ENCODE results near the gene LRRC3C. TPM values are rescaled to one million over a fixed set of nuclear protein-coding genes. Genes with fewer than 3 reads are reported as not detected.
A peak's percentile ranks its signal among the peaks of the same experiment; 100 is the strongest.

LRRC3C gene
- total and polyA plus RNA-seq, 2 experiments from 2014 or later, result 0.57 TPM; not detected in 1

GRCh38 chr17:39928858-39929645 is 1.5 kb downstream of the LRRC3C start:
- TF ChIP-seq, protein P1, sequence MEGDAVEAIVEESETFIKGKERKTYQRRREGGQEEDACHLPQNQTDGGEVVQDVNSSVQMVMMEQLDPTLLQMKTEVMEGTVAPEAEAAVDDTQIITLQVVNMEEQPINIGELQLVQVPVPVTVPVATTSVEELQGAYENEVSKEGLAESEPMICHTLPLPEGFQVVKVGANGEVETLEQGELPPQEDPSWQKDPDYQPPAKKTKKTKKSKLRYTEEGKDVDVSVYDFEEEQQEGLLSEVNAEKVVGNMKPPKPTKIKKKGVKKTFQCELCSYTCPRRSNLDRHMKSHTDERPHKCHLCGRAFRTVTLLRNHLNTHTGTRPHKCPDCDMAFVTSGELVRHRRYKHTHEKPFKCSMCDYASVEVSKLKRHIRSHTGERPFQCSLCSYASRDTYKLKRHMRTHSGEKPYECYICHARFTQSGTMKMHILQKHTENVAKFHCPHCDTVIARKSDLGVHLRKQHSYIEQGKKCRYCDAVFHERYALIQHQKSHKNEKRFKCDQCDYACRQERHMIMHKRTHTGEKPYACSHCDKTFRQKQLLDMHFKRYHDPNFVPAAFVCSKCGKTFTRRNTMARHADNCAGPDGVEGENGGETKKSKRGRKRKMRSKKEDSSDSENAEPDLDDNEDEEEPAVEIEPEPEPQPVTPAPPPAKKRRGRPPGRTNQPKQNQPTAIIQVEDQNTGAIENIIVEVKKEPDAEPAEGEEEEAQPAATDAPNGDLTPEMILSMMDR (IDR thresholded peaks at IDR 0.05; ENCODE audit: poor library complexity), result no peak
- H3K4me1 ChIP-seq (ENCODE audit: insufficient read depth), result peaks cover 20% of the 10 kb centered on the region

DNA sequence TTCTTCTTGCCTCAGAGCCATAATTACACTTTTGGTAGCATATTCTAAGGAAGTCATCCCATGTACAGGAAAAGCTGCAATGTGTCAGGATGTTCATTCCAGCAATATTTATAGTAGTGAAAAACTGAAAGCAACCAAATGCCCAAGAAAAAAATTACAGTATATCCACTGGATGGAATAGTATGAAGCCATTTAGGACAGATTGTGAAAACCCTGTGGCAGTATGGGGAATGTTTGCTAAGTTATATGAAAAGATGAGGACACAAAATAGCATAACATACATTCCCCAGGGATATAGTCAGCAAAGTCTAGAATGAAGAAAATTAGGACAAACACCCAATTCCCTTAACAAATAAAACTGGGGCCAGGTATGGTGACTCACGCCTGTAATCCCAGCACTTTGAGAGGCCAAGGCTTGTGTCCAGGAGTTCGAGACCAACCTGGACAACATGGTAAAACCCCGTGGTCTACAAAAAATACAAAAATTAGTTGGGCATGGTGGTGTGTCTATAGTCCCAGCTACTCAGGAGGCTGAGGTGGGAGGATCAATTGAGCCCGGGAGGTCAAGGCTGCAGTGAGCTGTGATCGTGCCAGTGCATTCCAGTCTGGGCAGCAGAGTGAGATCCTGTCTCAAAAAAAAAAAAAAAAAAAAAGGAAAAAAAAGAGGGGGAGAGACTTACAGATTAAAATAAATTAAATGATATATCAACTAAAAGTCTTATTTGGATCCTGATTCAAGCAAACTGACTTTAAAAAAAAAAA is 2.3 kb downstream of the LRRC3C start:
- no peaks in the 10 kb centered on the region for H3K36me3 ChIP-seq (replicated peaks; ENCODE audit: insufficient read depth, low read depth)
- no peak overlapping the region for H3K4me2 ChIP-seq
- peak overlapping the region; percentile 94 for H3K27ac ChIP-seq
- no peaks in the 10 kb centered on the region for H3K9me2 ChIP-seq (replicated peaks; ENCODE audit: insufficient read depth)
- peaks cover 20% of the 10 kb centered on the region for H3K4me1 ChIP-seq (ENCODE audit: insufficient read depth)
- H3K27me3 ChIP-seq, result no peaks in the 10 kb centered on the region
- no peak overlapping the region for H2AFZ ChIP-seq
- WGBS (ENCODE audit: low lambda C conversion rate, missing lambda C conversion rate), result 89% methylated on average over 5 of the region's 5 CpGs
- H3K79me2 ChIP-seq, result peaks cover 21% of the 10 kb centered on the region
- no peak for DNase-seq (ENCODE audit: low spot score)
- H3K4me3 ChIP-seq, result no peak overlapping the region
- H4K20me1 ChIP-seq (ENCODE audit: insufficient read depth, poor library complexity, severe bottlenecking), result peaks cover 15% of the 10 kb centered on the region
- TF ChIP-seq, protein P1 (IDR thresholded peaks at IDR 0.05; ENCODE audit: poor library complexity), result no peak
- TF ChIP-seq EZH2 (IDR thresholded peaks at IDR 0.05; ENCODE audit: borderline replicate concordance) (no peak), EZH2phosphoT487 (IDR thresholded peaks at IDR 0.05; ENCODE audit: low read depth, severe bottlenecking, unreplicated experiment) (no peak)
- H3K9me3 ChIP-seq (ENCODE audit: low read depth), result no peaks in the 10 kb centered on the region

More at GRCh38 chr17:39928858-39929645, 1.5 kb downstream of the LRRC3C start:
- peaks cover 16% of the 10 kb centered on the region for H4K20me1 ChIP-seq (ENCODE audit: insufficient read depth, poor library complexity, severe bottlenecking)
- H3K79me2 ChIP-seq, result peaks cover 28% of the 10 kb centered on the region
- H2AFZ ChIP-seq, result no peak overlapping the region
- no peaks in the 10 kb centered on the region for H3K36me3 ChIP-seq (replicated peaks; ENCODE audit: insufficient read depth, low read depth)
- no peak for DNase-seq (ENCODE audit: low spot score)
- H3K27me3 ChIP-seq, result no peaks in the 10 kb centered on the region
- peak overlapping the region; percentile 94 for H3K27ac ChIP-seq
- no peaks in the 10 kb centered on the region for H3K9me2 ChIP-seq (replicated peaks; ENCODE audit: insufficient read depth)
- H3K4me2 ChIP-seq, result peak overlapping the region; percentile 77
- H3K9me3 ChIP-seq (ENCODE audit: low read depth), result no peaks in the 10 kb centered on the region
- no peak overlapping the region for H3K4me3 ChIP-seq
- WGBS (ENCODE audit: low lambda C conversion rate, missing lambda C conversion rate), result 81% methylated on average over 8 of the region's 8 CpGs

DNA sequence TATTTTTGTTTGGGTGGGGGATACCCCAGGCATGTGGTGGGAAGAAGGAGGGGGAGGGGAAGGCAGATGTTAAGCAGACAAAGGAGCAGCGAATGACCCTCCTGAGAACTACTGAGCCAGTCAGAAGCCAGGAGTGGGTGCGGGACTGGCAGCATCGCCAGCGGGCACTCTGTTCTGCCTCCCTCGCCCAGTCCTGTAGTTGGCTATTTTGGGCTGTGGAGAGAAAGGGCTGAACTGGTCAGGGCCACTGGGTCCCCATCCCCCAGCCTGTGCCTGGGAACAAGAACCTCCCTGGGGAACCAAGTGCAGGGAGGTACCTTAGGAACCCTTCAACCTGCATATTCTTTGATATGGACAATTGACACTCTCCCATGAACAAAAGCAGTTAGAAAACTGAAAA is 6.4 kb downstream of the LRRC3C start:
- H3K9me2 ChIP-seq (replicated peaks; ENCODE audit: insufficient read depth), result no peaks in the 10 kb centered on the region
- H3K4me1 ChIP-seq (ENCODE audit: insufficient read depth), result peaks cover 1% of the 10 kb centered on the region
- H2AFZ ChIP-seq, result no peak overlapping the region
- H3K4me2 ChIP-seq, result peak overlapping the region; percentile 58
- DNase-seq (ENCODE audit: low spot score), result no peak
- WGBS (ENCODE audit: low lambda C conversion rate, missing lambda C conversion rate), result 92% methylated on average over 5 of the region's 5 CpGs
- TF ChIP-seq EZH2 (IDR thresholded peaks at IDR 0.05; ENCODE audit: borderline replicate concordance), result no peak
- TF ChIP-seq, protein P1 (IDR thresholded peaks at IDR 0.05; ENCODE audit: poor library complexity), result no peak
- no peak for TF ChIP-seq EZH2phosphoT487 (IDR thresholded peaks at IDR 0.05; ENCODE audit: low read depth, severe bottlenecking, unreplicated experiment)
- no peak overlapping the region for H3K4me3 ChIP-seq
- no peaks in the 10 kb centered on the region for H3K79me2 ChIP-seq
- H3K36me3 ChIP-seq (replicated peaks; ENCODE audit: insufficient read depth, low read depth), result no peaks in the 10 kb centered on the region
- no peaks in the 10 kb centered on the region for H3K9me3 ChIP-seq (ENCODE audit: low read depth)
- H3K27ac ChIP-seq, result peak overlapping the region; percentile 10
- no peaks in the 10 kb centered on the region for H4K20me1 ChIP-seq (ENCODE audit: insufficient read depth, poor library complexity, severe bottlenecking)
- no peaks in the 10 kb centered on the region for H3K27me3 ChIP-seq

Measured in hepatocyte (in vitro differentiated cells).